RPMI7951 (cell line): ENCODE results near the gene TSPAN3. TPM values are rescaled to one million over a fixed set of nuclear protein-coding genes. Genes with fewer than 3 reads are reported as not detected.

Experiments used
- DNase-seq: peaks from one replicate; pipeline ENCODE4 v3.0.0-alpha.2; 2012; ENCODE audit warnings: low read depth
- total RNA-seq: library from RNA; depleted of rRNA; stranded (reverse); fragments of >200 nt; shearing (Covaris generic); gene quantifications from 2 replicates; pipeline ENCODE4 v1.2.3, GENCODE V29; 2014

The TSPAN3 gene
- total RNA-seq, 1 experiment from 2014 or later, result 248 TPM

- DNase-seq, result no peak
Measured at GRCh38 chr15:77053709-77054108, 17.2 kb downstream of the TSPAN3 start.

GRCh38 chr15:77052556-77052955, 18.4 kb downstream of the TSPAN3 start:
- DNase-seq, result no peak

DNA sequence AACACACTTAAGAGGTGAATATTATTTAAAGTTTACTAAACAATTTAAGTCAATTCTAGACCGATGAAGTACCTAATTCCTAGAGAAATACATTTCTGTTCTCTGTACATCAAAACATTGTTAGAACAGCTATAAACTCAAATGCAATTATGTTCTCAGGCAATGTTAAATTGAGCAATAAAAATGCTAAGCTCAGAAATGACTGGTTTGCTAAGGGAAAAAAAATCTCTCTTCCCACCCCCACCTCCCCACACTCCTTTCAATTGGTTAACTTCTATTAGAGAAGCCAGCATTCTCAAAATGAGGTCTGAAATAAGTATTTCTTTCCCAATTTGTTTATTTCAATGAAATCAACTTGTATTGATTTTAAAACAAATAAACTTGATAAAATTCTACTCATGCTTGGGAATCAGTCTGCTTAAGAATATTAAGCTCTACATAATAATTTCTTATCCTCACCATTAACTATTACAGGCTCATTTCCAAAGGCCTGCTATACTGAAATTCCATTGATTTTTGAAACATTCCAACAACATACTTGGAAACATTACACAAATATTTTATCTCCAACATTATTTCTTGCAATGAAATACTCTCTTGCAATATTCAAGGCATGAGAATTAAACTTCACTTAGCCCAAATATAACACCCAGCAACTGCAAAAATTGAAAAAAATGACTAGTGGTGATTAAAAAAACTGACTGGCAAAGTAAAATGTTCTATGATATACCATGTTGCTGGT, 22.6 kb downstream of the TSPAN3 start:
- DNase-seq, result no peak

- no peak for DNase-seq
Measured at GRCh38 chr15:77046704-77047412, 24.1 kb downstream of the TSPAN3 start.

GRCh38 chr15:77045985-77046384, 24.9 kb downstream of the TSPAN3 start:
- no peak for DNase-seq

- DNase-seq, result no peak
Measured at GRCh38 chr15:77044228-77045042, 26.5 kb downstream of the TSPAN3 start.

- no peak for DNase-seq
Measured at GRCh38 chr15:77042955-77043920, 27.7 kb downstream of the TSPAN3 start.

DNA sequence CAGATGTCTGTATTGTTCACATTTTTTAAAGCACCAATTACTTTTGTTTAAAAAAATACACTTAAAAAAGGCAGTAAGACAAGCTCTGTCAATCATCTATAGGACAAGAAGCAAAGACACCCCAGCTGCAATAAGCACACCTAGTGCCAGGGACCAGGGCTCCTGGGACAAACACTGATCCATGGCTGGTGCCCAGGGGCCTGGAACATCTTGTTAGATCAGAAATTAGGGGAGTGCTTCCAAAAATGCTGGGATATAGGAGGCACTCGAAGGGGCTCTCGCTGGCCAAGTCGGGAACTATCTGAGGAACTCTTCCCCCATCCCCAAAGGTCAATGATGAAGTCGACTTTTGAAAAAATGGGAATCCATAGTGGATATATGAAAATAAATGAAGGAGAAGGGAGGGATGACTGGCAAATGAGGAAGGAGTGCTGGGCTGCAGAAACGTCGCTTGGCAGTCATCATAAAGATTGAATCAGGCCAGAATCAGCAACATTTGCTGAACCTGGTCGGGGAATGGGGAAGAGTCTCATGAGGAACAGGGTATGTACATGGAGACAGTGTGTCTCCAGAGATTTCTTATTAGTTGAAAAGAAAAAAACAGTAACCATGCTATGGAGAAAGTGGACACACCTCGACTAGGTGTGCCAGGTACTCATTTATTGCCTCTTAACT, 28.5 kb downstream of the TSPAN3 start:
- no peak for DNase-seq

- no peak for DNase-seq
Measured at GRCh38 chr15:77040673-77041072, 30.2 kb downstream of the TSPAN3 start.

- DNase-seq, result no peak
Measured at GRCh38 chr15:77039848-77040247, 31.1 kb downstream of the TSPAN3 start.

GRCh38 chr15:77039217-77039533, 31.7 kb downstream of the TSPAN3 start:
- no peak for DNase-seq

- DNase-seq, result no peak
Measured at GRCh38 chr15:77038312-77039216, 32.3 kb downstream of the TSPAN3 start.

- DNase-seq, result no peak
Measured at GRCh38 chr15:77037388-77038209, 33.3 kb downstream of the TSPAN3 start.

DNA sequence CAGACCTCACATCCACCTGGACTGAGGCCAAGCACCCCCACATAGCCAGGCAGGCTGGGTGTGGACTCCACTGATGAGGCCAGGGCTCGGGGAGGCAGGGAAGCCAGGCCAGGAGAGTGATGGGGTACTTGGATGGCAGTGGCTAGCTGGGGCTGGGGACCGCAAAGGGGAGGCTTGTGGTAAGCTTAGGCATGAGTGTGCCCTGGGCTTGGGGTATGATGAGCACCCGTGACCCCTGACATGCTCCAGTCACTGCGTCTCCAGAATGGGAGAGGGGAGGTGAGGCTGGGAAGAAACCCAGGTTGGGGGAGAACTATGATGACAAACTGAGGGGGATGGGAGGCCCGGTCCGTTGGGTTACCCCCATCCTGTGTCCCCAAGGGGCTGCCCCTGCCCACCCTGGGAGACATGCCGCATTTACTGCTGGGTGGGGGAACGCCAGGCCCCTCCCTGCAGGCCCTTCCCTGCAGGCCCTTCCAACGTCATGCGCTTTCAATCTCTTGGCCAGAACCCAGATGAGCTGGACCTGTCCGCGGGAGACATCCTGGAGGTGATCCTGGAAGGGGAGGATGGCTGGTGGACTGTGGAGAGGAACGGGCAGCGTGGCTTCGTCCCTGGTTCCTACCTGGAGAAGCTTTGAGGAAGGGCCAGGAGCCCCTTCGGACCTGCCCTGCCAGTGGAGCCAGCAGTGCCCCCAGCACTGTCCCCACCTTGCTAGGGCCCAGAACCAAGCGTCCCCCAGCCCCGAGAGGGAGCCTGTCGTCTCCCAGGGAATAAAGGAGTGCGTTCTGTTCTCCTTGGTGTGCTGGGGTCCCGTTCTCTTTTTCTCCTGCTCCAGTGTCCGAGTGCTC, 34.1 kb downstream of the TSPAN3 start:
- no peak for DNase-seq

- no peak for DNase-seq
Measured at GRCh38 chr15:77035999-77036471, 34.9 kb downstream of the TSPAN3 start.

- DNase-seq, result no peak
Measured at GRCh38 chr15:77035584-77035983, 35.3 kb downstream of the TSPAN3 start.

- no peak for DNase-seq
Measured at GRCh38 chr15:77034695-77035489, 36.0 kb downstream of the TSPAN3 start.
